GM21825 (cell line): Measurements from ENCODE around the gene ANKRD65.
"Not testable (repeated sequence)": the region's sequence is repeated elsewhere in the genome, so short reads cannot be mapped to it uniquely, and the experiment has no call there.

Source experiments
- ATAC-seq: cut with Tn5 transposase; IDR thresholded peaks from one replicate; pipeline ENCODE4 v1.9.1; 2021; ENCODE audit warnings: mild to moderate bottlenecking, moderate library complexity; ENCODE audit not compliant: unreplicated experiment

ANKRD65 gene

GRCh38 chr1:1373815-1374588 is 47.1 kb downstream of the ANKRD65 start:
- no peak for ATAC-seq

GRCh38 chr1:1373051-1373814 is 47.8 kb downstream of the ANKRD65 start:
- no peak for ATAC-seq

- no peak for ATAC-seq
Observed at GRCh38 chr1:1371746-1372711, 49.0 kb downstream of the ANKRD65 start.

GRCh38 chr1:1371364-1371745 is 49.7 kb downstream of the ANKRD65 start:
- ATAC-seq: no peak

GRCh38 chr1:1370771-1371300 is 50.2 kb downstream of the ANKRD65 start:
- ATAC-seq: no peak

- not testable (repeated sequence) for ATAC-seq
Observed at GRCh38 chr1:1370094-1370493, 51.0 kb downstream of the ANKRD65 start.
